Ascending aorta (tissue), 2 donors: Measurements from ENCODE around the gene EXD2. TPM values are rescaled to one million over a fixed set of nuclear protein-coding genes. Genes with fewer than 3 reads are reported as not detected.
"Not testable (repeated sequence)": the region's sequence is repeated elsewhere in the genome, so short reads cannot be mapped to it uniquely, and the experiment has no call there.

Experiments
- DNase-seq, 2 donors: peaks; one replicate each; pipeline ENCODE4 v3.0.0-alpha.2; 2019; ENCODE audit warnings: low spot score in 2 of 2
- H3K27ac ChIP-seq, 2 donors: fragments of 200-600 bp; sonication (generic); one replicate each; pipeline ENCODE4 v1.5.1; 2016 to 2017; ENCODE audit warnings: mild to moderate bottlenecking in 1 of 2
- H3K27me3 ChIP-seq: fragments of 200-600 bp; sonication (generic); one replicate; pipeline ENCODE4 v1.5.1; 2017
- H3K36me3 ChIP-seq, 2 donors: fragments of 200-600 bp; sonication (generic); one replicate each; pipeline ENCODE4 v1.5.1; 2016
- H3K4me1 ChIP-seq, 2 donors: fragments of 200-600 bp; sonication (generic); one replicate each; pipeline ENCODE4 v1.5.1; 2016 to 2017; ENCODE audit warnings: mild to moderate bottlenecking in 1 of 2
- H3K4me3 ChIP-seq, 2 donors: fragments of 200-600 bp; sonication (generic); one replicate each; pipeline ENCODE4 v1.5.1; 2016 to 2017; ENCODE audit warnings: mild to moderate bottlenecking in 1 of 2
- H3K9me3 ChIP-seq, 2 donors: fragments of 200-600 bp; sonication (generic); one replicate each; pipeline ENCODE4 v1.5.1; 2016
- CTCF ChIP-seq, 3 experiments: fragments of 200-600 bp in 2 of 3; fragments of 450-650 bp in 1 of 3; sonication (generic) in 2 of 3; IDR thresholded peaks; one replicate each; pipeline ENCODE4 v1.5.1; 2016 to 2019; ENCODE audit warnings: antibody characterized with exemption in 3 of 3, mild to moderate bottlenecking in 1 of 3, moderate library complexity in 1 of 3
- intact Hi-C: fragments of 100-400 bp; cut with DNase I; formaldehyde crosslinking; loops from one replicate; pipeline ENCODE4 v1.15.1; 2023
- total RNA-seq: library from RNA; depleted of rRNA; stranded (reverse); fragments of >200 nt; gene quantifications from one replicate; pipeline ENCODE4 v1.1.0, GENCODE V29; 2016

The EXD2 gene
- total RNA-seq, 1 donor from 2014 or later = 17.2 TPM

GRCh38 chr14:69288956-69289705 lies 97.8 kb downstream of the EXD2 start:
- TF ChIP-seq CTCF (IDR thresholded peaks at IDR 0.05) = no peak

GRCh38 chr14:69289811-69290520 lies 98.7 kb downstream of the EXD2 start:
- Histone ChIP-seq H3K4me3 (no peak overlapping the region), H3K4me1 (peaks cover 6 to 11% of the 10 kb centered on the region in 2 donors), H3K36me3 (no peaks in the 10 kb centered on the region), H3K27ac (no peak overlapping the region), H3K9me3 (no peaks in the 10 kb centered on the region), H3K27me3 (no peaks in the 10 kb centered on the region)
- no peak for TF ChIP-seq CTCF (IDR thresholded peaks at IDR 0.05)
- intact Hi-C loops = no loop called here
- DNase-seq = no peak

More at GRCh38 chr14:69288956-69289705, 97.8 kb downstream of the EXD2 start:
- Histone ChIP-seq H3K27ac (no peak overlapping the region), H3K36me3 (no peaks in the 10 kb centered on the region), H3K4me3 (no peak overlapping the region), H3K27me3 (no peaks in the 10 kb centered on the region), H3K4me1 (peaks cover 6 to 11% of the 10 kb centered on the region in 2 donors), H3K9me3 (no peaks in the 10 kb centered on the region)
- intact Hi-C loops = no loop called here
- no peak for DNase-seq

GRCh38 chr14:69290881-69291280 lies 99.6 kb downstream of the EXD2 start:
- H3K27ac ChIP-seq, H3K9me3 ChIP-seq, intact Hi-C loops, H3K4me3 ChIP-seq, H3K36me3 ChIP-seq, H3K27me3 ChIP-seq, DNase-seq: not testable (repeated sequence)
- H3K4me1 ChIP-seq = peaks cover 6 to 11% of the 10 kb centered on the region in 2 donors

GRCh38 chr14:69291396-69291795 lies 100.1 kb downstream of the EXD2 start:
- peaks cover 6 to 11% of the 10 kb centered on the region in 2 donors for H3K4me1 ChIP-seq

GRCh38 chr14:69291891-69292561 lies 100.7 kb downstream of the EXD2 start:
- no peak overlapping the region for H3K4me3 ChIP-seq
- H3K27ac ChIP-seq = no peak overlapping the region
- no peak for DNase-seq
- TF ChIP-seq CTCF (IDR thresholded peaks at IDR 0.05) = no peak
- peaks cover 6 to 10% of the 10 kb centered on the region in 2 donors for H3K4me1 ChIP-seq
- intact Hi-C loops = no loop called here
- H3K36me3 ChIP-seq = no peaks in the 10 kb centered on the region
- H3K27me3 ChIP-seq = no peaks in the 10 kb centered on the region
- H3K9me3 ChIP-seq = no peaks in the 10 kb centered on the region

More at GRCh38 chr14:69291396-69291795, 100.1 kb downstream of the EXD2 start:
- Histone ChIP-seq H3K36me3 (no peaks in the 10 kb centered on the region), H3K27ac (no peak overlapping the region), H3K9me3 (no peaks in the 10 kb centered on the region), H3K27me3 (no peaks in the 10 kb centered on the region), H3K4me3 (no peak overlapping the region)
- no peak for TF ChIP-seq CTCF (IDR thresholded peaks at IDR 0.05)
- intact Hi-C loops = no loop called here
- DNase-seq = no peak

Other genes with a start within 250 kb of the EXD2 start
- 814 TPM for gene ACTN1, start 212.2 kb upstream of the EXD2 start, total RNA-seq
- 67.8 TPM for gene DCAF5, start 38.4 kb upstream of the EXD2 start, total RNA-seq
- 38.0 TPM for gene GALNT16, start 68.7 kb downstream of the EXD2 start, total RNA-seq
- gene ERH, start 206.8 kb downstream of the EXD2 start, total RNA-seq = 31.1 TPM
- 26.2 TPM for gene SLC39A9, start 207.2 kb downstream of the EXD2 start, total RNA-seq